B cell (primary cell): ENCODE measurements around the gene TUBA4B. TPM values are rescaled to one million over a fixed set of nuclear protein-coding genes. Genes with fewer than 3 reads are reported as not detected.

Experiments
- ATAC-seq: fragments of 200-7000 bp; cut with Tn5 transposase; one replicate; pipeline ENCODE4 v1.10.0; 2021; ENCODE audit warnings: low read depth, mild to moderate bottlenecking, moderate number of reproducible peaks, moderate library complexity
- CTCF ChIA-PET: fragments of 350-600 bp; sonication (Branson Sonifier 250); formaldehyde crosslinking; loops from one replicate; lab custom pipeline; 2021; ENCODE audit warnings: antibody characterized with exemption, inconsistent platforms; lab: Charles Lee
- POLR2A ChIA-PET: fragments of 350-600 bp; sonication (Branson Sonifier 250); formaldehyde crosslinking; loops from one replicate; lab custom pipeline; 2021; ENCODE audit warnings: antibody characterized with exemption; lab: Charles Lee
- DNase-seq: peaks from one replicate; pipeline ENCODE4 v3.0.0; 2013
- H2AFZ ChIP-seq: 2 replicates; pipeline ENCODE4 v1.6.1; 2012; ENCODE audit warnings: mild to moderate bottlenecking, low read depth, low read length; ENCODE audit not compliant: insufficient read depth, poor library complexity, severe bottlenecking
- H3K27ac ChIP-seq, 2 donors: 1 replicate in 1 of 2; 2 replicates in 1 of 2; pipeline ENCODE4 v1.5.1; 2012 to 2013; ENCODE audit warnings: low read length in 2 of 2, mild to moderate bottlenecking in 2 of 2, moderate library complexity in 1 of 2
- H3K27me3 ChIP-seq, 4 experiments: fragments of 200-600 bp in 1 of 4; sonication (generic) in 1 of 4; replicated peaks in 1 of 4; 1 replicate in 2 of 4; 2 replicates in 2 of 4; pipeline versions ENCODE4 v1.6.1 to v1.7.0; 2013 to 2016; ENCODE audit warnings: low read length in 3 of 4, mild to moderate bottlenecking in 2 of 4, mixed read lengths in 1 of 4, moderate library complexity in 1 of 4; ENCODE audit not compliant: insufficient read depth in 4 of 4, control insufficient read depth in 3 of 4; ENCODE audit errors: control extremely low read depth in 1 of 4
- H3K36me3 ChIP-seq, 2 experiments: replicated peaks in 1 of 2; 1 replicate in 1 of 2; 2 replicates in 1 of 2; pipeline versions ENCODE4 v1.6.1 to v1.7.1; 2013; ENCODE audit warnings: low read length in 1 of 2; ENCODE audit not compliant: insufficient read depth in 2 of 2, control insufficient read depth in 1 of 2; ENCODE audit errors: control extremely low read depth in 1 of 2, extremely low read depth in 1 of 2
- H3K4me1 ChIP-seq, 2 donors: fragments of 200-600 bp in 1 of 2; sonication (generic) in 1 of 2; 1 replicate in 1 of 2; 2 replicates in 1 of 2; pipeline versions ENCODE4 v1.5.1 to v1.6.1; 2013 to 2017; ENCODE audit warnings: low read length in 2 of 2; ENCODE audit not compliant: control insufficient read depth in 2 of 2, insufficient read depth in 2 of 2
- H3K4me2 ChIP-seq: replicated peaks from 2 replicates; pipeline ENCODE3; 2012; ENCODE audit warnings: mild to moderate bottlenecking, low read depth, low read length; ENCODE audit not compliant: poor library complexity, severe bottlenecking
- H3K4me3 ChIP-seq, 5 experiments: fragments of 200-600 bp in 1 of 5; sonication (generic) in 1 of 5; 1 replicate in 3 of 5; 2 replicates in 2 of 5; pipeline versions ENCODE4 v1.5.1 to v1.7.0; 2011 to 2016; ENCODE audit warnings: low read length in 4 of 5, mild to moderate bottlenecking in 4 of 5, low read depth in 2 of 5, control low read depth in 1 of 5, moderate library complexity in 1 of 5; ENCODE audit not compliant: insufficient read depth in 1 of 5; ENCODE audit errors: control extremely low read depth in 1 of 5, extremely low read depth in 1 of 5
- H3K79me2 ChIP-seq: fragments of 200-600 bp; sonication (generic); one replicate; pipeline ENCODE4 v1.6.0; 2016; ENCODE audit warnings: low read length; ENCODE audit not compliant: control insufficient read depth, insufficient read depth
- H3K9ac ChIP-seq: fragments of 200-600 bp; sonication (generic); 2 replicates; pipeline ENCODE4 v1.6.1; 2017; ENCODE audit warnings: mild to moderate bottlenecking, low read length, moderate library complexity
- H3K9me3 ChIP-seq, 3 donors: one replicate each; pipeline versions ENCODE4 v1.6.1 to v1.7.1; 2013; ENCODE audit warnings: low read length in 2 of 3; ENCODE audit not compliant: control insufficient read depth in 2 of 3, insufficient read depth in 1 of 3; ENCODE audit errors: control extremely low read depth in 1 of 3
- H4K20me1 ChIP-seq: 2 replicates; pipeline ENCODE4 v1.6.0; 2012; ENCODE audit warnings: mild to moderate bottlenecking, low read length; ENCODE audit not compliant: insufficient read depth, control insufficient read depth, poor library complexity, severe bottlenecking
- H3K27ac Mint-ChIP-seq: one replicate; pipeline ENCODE4 v1.8.0; 2021; ENCODE audit warnings: mixed read lengths
- H3K27me3 Mint-ChIP-seq: one replicate; pipeline ENCODE4 v1.8.0; 2021; ENCODE audit warnings: mixed read lengths
- H3K4me1 Mint-ChIP-seq: one replicate; pipeline ENCODE4 v1.8.0; 2021; ENCODE audit warnings: mixed read lengths
- H3K4me3 Mint-ChIP-seq: one replicate; pipeline ENCODE4 v1.8.0; 2021; ENCODE audit warnings: mixed read lengths
- H3K9me3 Mint-ChIP-seq: one replicate; pipeline ENCODE4 v1.8.0; 2022; ENCODE audit warnings: mixed read lengths; ENCODE audit not compliant: insufficient read depth
- CTCF ChIP-seq: fragments of 200-600 bp; IDR thresholded peaks from one replicate; pipeline ENCODE4 v1.8.0; 2022; ENCODE audit warnings: antibody characterized with exemption, mild to moderate bottlenecking
- EZH2 ChIP-seq: IDR thresholded peaks from 2 replicates; pipeline ENCODE4 v1.6.1; 2012; ENCODE audit warnings: borderline replicate concordance, low read depth, mild to moderate bottlenecking, moderate library complexity, low read length; ENCODE audit not compliant: insufficient read depth, poor library complexity, severe bottlenecking
- WGBS: methylation state at CpG from one replicate; pipeline ENCODE4 v1.1.5; 2013; ENCODE audit warnings: missing lambda C conversion rate; ENCODE audit not compliant: insufficient coverage; 5-methylcytosine and 5-hydroxymethylcytosine counted together
- intact Hi-C: fragments of 100-400 bp; cut with micrococcal nuclease; formaldehyde crosslinking; loops from one replicate; pipeline ENCODE4 v1.10.0; 2022
- polyA plus RNA-seq: library from polyadenylated mRNA; depleted of rRNA; stranded (reverse); fragments of >200 nt; gene quantifications from 2 replicates; pipeline ENCODE4 v1.2.3, GENCODE V29; 2012
- total RNA-seq, 2 donors: library from RNA; stranded (reverse); fragments of 120-200 nt in 1 of 2; gene quantifications; 1 replicate in 1 of 2; 2 replicates in 1 of 2; pipeline versions ENCODE4 v1.2.3 to v1.2.4, GENCODE V29; 2013 to 2022

Gene TUBA4B
- total and polyA plus RNA-seq, 2 donors (not counting 1 experiment from before 2014, with no cell fraction given): not detected

- Mint-ChIP-seq H3K27me3 (no peaks in the 10 kb centered on the region), H3K9me3 (no peaks in the 10 kb centered on the region), H3K4me3 (peak overlapping the region; percentile 87), H3K4me1 (peaks cover 76% of the 10 kb centered on the region), H3K27ac (peak overlapping the region; percentile 96)
- H3K4me2 ChIP-seq: peak overlapping the region; percentile 93
- H3K36me3 ChIP-seq: peaks cover 2 to 35% of the 10 kb centered on the region in 2 experiments
- WGBS: 86% methylated on average over 22 of the region's 22 CpGs
- peaks cover 66 to 76% of the 10 kb centered on the region in 2 donors for H3K4me1 ChIP-seq
- DNase-seq (no peak), ATAC-seq (no peak)
- no peak overlapping the region for H2AFZ ChIP-seq
- H3K27ac ChIP-seq: peak overlapping the region; percentile 75 to 92
- peaks cover 73% of the 10 kb centered on the region for H3K79me2 ChIP-seq
- TF ChIP-seq CTCF (no peak), EZH2 (no peak)
- CTCF ChIA-PET: interaction anchor here (1.1 to 6.8 kb wide), 11 partner anchors 12 to 374 kb away, joined by 4 to 69 read pairs (median 7); partner anchors contain the start of genes ANKZF1, ATG9A and DNAJB2
- peak overlapping the region in 4 of 5 experiments; percentile 8 to 53 (median 32) for H3K4me3 ChIP-seq
- intact Hi-C loops: loop anchor here (5.0 kb wide), 1 partner anchor 1033 kb away; the partner anchor contains the start of gene ARPC2
- peak overlapping the region; percentile 59 for H3K9ac ChIP-seq
- POLR2A ChIA-PET: interaction anchor here (0.5 to 3.3 kb wide), 7 partner anchors 21 to 992 kb away, joined by 3 to 39 read pairs (median 12); partner anchors contain the start of genes ABCB6, ANKZF1, ATG9A and CNPPD1
- peaks cover 22% of the 10 kb centered on the region for H4K20me1 ChIP-seq
- no peaks in the 10 kb centered on the region for H3K27me3 ChIP-seq
- no peaks in the 10 kb centered on the region for H3K9me3 ChIP-seq
Observed at GRCh38 chr2:219250049-219250781, 2.8 kb upstream of the TUBA4B start.
